GM18870 (cell line): Measurements from ENCODE around the gene E2F6.

ENCODE experiments used
- ATAC-seq: cut with Tn5 transposase; IDR thresholded peaks from one replicate; pipeline ENCODE4 v1.9.1; 2021; ENCODE audit warnings: moderate library complexity; ENCODE audit not compliant: unreplicated experiment

The E2F6 gene

DNA sequence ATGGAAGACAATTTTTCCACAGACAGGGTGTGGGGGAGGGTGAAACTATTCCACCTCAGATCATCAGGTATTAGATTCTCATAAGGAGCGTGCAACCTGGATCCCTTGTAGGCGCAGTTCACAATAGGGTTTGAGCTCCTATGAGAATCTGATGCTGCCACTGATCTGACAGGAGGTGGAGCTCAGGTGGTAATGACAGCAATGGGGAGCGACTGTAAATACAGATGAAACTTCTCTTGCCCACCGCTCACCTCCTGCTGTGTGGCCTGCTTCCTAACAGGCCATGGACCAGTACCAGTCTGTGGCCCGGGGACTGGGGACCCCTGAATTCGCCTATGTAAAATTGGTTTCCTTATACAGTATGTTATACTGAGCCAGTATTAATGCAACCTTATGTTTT, 27.3 kb upstream of the E2F6 start:
- ATAC-seq = no peak

DNA sequence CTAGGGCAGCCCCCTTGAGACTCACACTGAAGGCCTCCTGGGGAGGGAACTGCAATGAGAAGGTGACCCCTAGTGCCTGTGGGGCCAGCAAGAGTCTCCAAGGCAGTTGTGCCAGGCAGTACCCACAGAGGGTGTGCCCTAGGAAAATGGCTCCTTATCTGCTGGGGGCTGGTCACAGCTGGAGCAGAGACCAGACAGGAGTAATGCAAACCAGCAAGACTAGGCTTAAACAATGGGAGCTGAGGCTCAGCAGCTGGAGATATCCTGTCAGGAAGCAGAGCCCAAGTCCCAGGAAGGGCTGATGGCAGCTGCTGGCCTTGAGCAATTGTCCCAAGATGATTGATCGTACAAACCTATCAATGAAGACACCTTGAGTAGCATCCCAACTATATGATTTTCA, 26.8 kb upstream of the E2F6 start:
- ATAC-seq = no peak

DNA sequence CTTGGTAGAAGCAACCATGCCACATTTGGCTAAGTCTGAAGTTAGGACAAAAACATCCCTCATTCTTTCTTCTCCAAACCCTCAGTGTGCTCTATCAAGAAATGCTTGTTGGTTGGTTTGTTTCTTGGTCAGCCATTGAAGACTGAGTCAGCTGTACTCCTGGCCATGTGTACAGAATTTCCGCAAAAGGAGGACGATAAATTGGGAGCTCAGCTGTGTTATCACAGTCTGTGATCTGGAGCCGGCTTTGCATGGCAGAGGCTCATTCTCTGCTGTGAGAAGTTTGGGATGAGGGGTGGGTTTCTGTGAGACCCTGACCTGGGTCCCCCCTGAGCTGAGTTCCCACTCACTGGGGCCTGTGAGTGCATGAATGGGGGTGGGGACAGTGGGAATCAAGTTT, 26.3 kb upstream of the E2F6 start:
- no peak for ATAC-seq

DNA sequence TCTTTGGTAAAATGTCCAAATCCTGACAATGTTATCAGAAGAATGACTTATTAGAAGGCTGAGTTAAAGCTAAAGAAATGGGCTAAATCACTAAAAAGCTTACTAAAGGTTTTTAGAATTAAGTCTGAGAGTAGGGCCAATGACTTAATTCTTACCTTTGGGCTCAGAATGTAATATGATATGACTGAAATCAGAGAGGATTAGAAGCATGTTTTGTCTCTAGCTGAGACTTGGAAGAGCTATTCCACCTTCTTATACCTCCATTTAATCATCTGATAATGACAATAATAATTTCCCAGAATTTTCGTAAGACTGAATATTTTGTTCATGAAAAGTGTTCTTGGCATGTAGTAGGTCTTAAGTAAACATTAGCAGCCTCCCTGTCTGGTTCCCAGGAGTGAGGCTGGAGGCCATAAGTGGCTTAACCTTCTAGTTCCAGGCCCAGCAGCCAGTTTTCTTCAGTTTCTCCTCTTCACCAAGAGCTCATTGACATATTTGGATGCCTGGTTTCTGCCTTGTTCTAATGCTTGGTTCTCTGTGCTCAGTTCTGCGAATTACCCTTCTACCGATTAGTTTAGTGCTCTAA, 25.5 kb upstream of the E2F6 start:
- no peak for ATAC-seq

DNA sequence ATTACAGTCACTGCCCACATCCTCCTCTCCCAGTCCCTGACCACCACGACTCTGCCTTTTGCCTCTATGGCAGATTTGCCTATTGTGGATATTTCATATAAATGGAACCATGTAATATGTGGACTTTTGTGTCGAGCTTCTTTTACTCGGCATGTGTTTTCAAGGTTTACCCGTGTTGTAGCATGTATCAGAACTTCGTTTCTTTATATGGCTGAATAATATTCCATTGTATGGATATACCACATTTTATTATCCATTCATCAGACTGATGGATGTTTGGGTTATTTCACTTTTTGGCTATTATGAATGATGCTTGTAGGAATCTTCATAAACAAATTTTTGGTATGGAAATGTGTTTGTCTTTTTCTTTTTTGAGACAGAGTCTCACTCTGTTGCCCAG, 24.2 kb upstream of the E2F6 start:
- no peak for ATAC-seq

DNA sequence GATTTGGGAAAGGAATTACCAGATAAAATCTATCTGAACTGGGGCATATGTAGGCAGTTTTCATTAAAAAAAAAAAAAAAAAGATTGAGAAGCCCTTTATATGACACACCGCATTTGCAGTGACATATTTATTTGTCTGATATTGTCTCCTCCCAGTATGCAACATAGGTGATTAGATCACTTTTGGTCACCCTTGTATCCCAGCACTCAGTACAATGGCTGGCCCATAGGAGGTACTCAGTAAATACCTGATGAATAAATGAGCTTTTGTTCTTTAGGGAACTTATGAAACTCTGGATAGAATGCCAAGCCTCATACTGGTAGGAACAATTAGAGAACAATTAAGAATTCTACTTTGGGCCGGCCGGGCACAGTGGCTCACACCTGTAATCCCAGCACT, 22.8 kb upstream of the E2F6 start:
- no peak for ATAC-seq

DNA sequence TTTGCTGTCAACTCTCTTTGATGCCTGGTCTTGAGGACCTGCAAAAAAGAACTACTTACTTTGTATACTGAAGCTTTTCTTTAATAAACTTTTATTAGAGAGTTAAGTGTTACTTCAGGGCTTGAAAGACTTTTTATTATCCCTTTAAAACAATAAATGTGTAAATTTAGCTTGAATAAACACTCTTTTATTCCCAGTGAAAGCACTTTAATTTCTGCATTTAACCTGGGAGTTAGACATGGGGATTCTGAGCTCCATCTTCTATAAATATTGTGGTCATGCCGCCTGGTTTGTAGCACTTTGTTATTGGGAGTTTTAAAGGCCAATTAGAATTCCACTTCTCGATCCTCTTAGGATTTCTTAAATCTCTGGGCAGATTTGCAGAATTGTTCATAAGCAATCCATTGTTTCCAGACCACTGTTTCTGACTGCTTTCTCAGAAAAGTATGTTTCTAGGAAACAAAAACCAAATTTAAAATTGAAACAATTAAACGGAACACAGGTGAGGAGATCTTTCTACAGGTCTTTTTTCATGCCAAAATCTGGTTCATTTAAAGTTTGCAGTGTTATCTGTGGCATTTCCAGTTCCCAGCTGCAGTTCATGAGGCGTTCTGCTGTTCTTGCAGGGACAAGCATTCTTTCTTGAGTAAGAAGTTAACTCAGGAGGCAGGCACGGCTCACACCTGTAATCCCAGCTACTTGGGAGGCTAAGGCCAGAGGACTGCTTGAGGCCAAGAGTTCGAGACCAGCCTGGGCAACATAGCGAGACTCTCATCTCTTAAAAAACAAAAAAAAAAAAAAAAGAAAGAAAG, 18.1 kb upstream of the E2F6 start:
- ATAC-seq = no peak

DNA sequence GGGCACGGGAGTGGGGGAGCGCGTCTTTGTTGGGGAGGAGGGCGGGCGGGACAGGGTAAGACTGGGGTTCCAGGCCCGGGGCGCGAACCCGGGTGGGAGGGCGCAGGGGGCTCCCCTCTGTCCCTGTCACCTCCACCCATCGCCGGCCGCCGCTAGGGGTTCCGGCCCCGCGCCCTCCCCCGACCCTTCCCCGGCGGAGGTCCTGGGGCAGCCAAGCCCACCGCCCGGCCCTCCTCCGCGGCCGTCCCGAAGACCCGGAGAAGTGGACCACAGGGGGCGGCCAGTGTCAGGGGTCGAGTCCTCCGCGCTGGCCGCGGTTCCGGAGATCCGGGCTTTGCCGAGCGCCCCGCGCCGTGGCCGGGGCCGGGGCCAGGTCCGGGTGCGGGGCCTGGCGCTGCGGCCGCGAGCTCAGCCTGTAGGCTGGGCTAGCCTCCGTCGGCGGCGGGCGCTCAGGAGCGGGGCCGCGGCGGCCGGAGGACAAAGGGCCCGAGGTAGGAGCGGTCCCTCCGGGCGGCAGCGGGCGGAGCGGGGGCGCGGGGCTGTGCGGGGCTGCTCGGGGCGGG, 16.6 kb upstream of the E2F6 start:
- ATAC-seq = no peak

DNA sequence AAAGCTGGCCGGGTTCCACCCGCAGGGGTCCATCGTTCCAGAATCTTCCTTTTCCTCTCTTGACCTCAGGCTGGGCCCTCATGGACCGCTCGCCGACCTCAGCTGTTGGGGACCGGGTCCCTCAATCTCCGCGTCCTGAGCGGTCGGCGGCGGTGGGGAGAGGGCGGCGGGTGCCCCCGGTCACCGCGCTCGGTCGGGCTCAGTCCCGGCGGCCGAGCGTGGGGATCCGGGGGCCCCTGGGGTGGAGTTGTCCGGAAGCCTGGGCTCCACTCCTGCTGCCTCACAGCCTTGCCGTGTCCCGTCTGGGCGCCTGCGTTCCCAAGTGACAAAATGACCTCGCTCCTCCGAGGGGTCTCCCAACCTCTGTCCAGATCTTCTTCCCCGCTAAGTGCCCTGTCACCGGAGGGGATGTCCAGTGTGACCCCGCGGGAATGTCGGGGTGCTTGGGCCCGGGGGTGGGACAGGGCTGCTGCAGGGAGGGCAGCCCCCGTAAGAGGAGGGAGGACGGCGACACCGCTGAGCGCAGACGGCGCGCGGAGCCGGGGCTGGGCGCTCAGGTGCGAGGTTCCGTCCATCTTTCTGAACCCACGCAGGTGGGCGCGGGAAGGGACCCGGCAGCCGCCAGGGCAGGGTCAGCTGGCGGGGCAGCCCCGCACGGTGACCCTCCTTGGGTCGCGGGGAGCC, 16.0 kb upstream of the E2F6 start:
- ATAC-seq = no peak

DNA sequence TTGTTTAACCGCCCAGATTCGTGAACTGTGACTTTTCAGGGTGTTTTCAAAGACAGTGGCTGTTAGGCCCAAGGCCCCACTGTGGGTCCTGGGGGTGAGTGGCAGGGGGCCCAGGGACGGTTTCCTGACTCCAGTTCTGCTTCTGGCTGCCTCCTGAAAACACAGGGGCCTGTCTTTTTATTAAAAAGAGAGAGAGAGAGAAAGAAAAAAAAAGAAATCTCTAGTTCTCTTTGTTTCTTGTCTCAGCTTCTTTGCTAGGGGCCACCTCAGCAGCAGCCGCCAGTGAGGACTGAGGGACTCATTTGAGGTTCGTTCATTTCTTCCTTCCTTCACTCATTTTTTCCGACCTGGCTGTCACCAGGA, 15.4 kb upstream of the E2F6 start:
- no peak for ATAC-seq

DNA sequence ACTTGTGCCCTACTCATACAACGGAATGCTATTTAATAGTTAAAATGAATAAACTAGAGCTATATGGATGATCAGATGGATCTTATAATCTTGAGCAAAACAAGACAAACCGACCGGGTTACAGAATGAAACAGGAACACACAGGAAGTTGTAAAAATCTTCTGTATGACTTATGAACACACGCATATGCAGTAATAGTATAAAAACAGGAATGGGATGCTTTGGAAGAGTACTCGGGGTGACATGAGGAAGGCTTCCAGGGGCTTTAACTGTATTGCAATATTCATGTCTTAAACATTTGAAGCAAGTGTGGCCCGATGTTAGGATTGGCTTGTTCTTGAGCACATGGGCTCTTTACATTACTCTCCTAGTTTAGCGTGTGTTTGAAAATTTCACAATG, 14.9 kb upstream of the E2F6 start:
- no peak for ATAC-seq

DNA sequence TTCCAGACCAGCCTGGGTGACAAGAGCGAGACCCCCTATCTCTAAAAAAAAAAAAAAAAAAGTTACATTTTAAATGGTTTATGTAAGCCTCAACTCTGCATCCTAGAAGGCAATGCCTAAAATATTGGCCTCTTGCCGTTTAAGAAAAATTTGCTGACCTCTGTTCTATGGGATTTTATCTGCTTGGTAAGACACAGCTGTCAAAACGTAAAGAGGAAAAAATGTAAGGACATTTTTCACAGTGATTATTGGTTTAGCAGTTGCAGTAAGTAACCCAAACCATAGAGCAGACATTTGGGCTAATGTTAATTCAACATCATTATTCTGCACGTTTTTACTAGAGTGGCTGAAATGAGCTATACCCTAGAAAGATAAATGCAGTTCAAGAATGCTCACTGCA, 14.4 kb upstream of the E2F6 start:
- no peak for ATAC-seq

DNA sequence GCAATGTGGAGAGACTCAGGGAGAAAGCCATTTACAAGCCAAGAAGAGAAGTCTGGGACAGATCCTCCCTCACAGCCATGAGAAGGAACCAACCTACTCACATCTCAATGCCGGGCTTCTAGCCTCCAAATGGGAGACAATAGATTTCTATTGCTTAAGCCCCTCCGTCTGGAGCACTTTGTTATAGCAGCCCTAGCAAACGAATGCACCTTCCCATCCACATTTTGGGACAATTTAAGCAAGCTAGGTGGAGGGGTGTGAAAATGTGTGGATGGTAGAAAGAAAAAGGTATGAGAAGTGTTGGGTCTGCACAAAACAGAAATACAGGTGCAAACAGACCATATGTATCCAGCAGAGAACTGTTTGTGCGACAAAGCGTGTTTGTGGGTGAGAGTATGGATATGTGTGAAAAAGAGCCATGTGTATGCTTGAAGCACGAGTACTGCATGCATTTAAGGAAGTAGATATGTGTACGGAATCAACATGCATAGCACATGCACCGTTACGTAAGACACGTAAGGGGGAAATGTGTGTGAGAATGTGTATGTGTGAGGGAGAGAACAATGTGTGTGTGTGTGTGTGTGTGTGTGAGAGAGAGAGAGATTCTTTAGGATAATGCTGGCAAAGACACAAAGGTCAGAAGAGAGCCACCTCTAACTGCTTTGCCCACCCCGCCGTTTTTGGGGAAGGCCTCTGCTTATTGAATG, 13.1 kb upstream of the E2F6 start:
- no peak for ATAC-seq

DNA sequence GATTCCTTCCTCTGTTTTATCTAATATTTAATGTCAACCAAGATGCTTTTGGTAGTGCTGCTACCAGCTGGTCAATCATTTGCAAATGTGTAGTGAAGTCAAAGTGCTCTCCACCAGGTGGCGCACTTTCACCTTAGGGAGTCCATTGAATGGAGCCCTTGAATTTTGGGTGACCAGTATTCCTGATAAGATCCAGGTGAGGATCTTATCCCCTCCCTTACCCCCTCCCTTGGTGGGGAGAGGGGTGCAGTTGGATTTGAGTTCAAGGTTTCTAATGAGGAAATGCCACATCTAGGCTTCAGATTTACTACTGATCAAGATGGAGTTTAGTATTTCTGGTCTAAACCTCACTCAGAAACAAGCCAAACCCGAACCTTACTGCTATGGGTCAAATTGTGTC, 12.0 kb upstream of the E2F6 start:
- ATAC-seq = peak; percentile 75

DNA sequence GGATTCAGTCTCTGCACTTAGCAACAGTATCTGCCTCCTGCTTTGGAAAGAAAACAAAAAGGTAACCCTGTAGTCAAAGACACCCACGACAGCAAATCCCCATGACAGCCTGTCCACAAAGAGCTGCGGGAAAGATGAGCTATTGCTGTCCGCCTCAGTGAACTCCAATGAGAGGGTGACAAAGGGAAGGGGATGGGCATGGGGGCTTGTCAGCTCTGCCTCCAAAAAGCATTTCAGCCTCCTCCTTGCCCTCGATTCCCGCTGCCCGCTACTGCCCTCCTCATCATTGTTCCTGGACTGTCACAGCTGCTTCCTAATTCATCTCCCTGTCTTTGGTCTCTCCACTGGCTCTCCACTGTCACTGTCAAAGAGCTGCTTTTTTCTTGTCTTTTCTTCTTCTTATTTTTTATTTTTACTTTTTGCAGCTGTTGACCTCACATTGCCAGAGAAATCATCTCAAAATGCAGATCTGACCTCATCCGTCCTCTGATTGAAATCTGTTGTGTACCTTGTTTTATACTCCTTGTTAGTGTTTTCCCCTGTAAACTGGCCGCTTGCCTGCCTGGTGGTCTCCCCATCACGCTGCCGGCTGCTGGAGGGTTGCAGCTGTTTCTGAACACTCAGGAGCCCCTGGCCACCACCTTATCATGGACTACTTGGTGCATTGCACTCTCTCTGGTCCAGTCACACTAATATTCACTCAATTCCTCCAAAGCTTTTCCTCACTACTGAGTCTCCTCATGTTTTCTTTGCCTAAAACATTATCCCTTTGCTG, 7.9 kb upstream of the E2F6 start:
- ATAC-seq = no peak

DNA sequence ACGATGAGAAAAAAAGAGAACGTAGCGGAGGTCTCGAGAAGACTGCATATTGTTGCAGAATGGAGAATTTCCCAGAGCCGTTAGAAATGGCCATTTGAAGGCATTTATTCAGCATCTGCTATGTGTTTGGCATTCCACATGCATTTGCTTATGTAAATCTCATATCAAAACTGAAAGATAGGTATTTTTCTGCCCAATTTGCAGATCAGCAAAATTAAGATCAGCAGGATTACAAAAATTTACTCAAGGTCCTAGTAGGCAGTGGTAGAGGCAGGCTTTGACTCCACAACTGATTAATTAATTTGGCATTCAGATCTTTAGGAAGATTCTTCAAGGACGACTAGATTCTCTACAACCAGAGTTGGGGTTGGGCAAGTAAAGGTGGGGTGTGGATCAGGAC, 1.8 kb upstream of the E2F6 start:
- ATAC-seq = no peak

DNA sequence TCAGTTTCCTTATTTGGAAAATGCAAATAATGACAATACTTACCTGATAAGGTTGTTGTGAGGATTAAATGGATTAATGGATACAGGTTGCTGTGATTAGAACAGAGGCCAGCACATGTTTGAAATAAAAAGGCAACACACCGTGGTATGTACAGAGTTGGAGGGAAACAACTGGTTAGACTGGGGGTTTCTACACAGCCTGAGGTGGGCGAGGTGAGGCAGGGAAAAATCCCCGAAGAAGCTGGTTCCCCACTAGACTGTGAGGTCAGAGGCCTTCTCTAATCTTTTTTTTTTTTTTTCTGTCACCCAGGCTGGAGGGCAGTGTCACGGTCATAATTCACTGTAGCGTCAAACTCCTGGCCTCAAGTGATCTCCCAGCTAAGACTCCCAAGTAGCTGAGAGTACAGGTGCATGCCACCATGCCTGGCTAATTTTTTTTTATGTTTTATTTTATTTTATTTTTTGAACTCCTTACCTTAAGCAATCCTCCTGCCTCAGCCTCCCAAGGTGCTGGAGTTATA, 1.2 kb upstream of the E2F6 start:
- no peak for ATAC-seq

DNA sequence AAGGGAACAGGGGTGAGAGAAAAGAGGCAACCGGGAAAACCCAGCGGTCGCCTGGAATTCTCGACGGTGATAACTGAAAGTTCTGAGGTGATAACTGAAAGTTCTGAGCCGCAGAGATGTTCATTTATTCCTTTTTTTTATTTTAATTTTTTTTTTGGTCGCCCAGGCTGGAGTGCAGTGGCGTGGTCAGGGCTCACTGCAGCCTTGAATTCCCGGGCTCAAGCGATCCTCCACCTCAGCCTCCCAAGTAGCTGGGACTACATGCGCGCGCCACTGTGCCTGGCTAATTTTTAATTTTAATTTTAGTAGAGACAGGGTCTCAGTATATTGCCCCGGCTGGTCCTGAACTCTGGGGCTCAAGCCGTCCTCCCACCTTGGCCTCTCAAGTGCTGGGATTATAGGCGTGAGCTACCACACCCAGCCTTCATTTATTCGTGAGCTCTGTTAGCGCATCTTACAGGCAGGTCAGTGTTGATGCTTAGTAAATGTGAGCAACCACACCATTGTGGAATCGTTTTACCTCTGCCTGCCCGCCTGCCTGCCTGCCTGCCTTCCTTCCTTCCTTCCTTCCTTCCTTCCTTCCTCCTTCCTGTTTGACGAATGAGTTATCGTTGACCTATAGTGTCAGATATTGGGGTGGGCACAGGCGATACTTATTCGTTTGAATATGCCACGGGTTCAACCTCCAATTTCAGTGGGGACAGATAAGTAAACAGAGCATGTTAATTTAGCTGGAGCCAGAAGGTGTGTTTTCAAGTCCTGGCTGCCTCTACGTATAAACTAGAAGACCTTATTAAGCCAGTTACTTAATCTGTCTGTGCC, 557 bp upstream of the E2F6 start:
- ATAC-seq = peak; percentile 7

DNA sequence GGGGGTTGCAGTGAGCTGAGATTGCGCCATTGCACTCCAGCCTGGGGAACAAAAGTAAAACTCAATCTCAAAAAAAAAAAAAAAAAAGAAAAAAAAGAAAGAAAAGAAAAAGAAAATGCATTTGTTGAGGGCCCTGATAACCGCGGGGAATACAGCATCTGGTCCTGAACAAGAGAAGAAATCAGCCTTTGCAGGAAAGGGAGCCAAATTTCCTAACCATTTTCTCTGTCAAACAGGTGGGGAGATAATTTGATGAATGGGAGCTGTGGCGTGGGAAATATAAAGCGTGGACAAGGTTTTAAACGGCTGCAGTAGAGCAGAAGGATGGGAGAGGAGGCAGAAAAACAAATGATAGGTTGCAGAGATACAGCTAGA, 864 bp downstream of the E2F6 start:
- no peak for ATAC-seq

DNA sequence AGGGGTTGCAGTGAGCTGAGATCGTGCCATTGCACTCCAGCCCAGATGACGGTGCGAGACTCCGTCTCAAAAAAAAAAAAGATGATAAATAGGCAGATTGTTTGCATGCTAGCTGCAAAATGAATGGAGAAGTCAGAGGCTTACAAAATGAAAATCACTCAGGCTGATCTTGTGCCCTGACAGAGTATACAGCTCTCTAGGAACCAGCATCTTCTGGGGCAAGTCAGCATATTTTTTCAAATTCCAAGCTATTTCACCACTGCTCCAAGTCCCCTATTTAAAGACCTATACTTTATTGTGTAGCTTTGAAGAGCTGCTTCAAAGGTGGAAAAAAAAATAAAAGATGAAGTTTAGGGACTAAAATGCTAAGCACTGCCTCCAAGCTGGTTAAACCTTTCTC, 6.1 kb downstream of the E2F6 start:
- no peak for ATAC-seq
